CD4-positive, alpha-beta T cell treated with Interleukin-21 for 1 hour (primary cell): Measurements from ENCODE around the gene TMTC1.

Source experiments
- DNase-seq: peaks from one replicate; pipeline ENCODE4 v3.0.0-alpha.2; 2020

Gene TMTC1

DNA sequence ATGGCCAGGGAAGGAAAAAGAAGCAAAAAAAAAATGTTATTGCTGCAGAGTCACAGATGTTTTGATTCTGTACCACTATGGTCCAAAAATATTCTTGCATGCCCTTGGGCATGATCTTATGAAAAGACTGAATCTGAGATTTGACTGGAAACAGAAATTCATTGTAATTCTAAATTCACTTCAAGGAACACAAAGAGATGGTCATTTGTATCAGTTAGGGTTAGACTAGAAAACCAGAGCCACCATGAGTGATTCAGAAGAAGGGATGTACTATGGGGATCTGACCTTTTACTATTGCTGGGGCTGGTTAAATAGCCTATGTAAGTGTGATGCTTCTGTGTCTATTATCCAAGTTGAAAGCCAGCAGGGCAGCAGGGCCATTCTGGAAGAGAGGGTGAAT, 5.2 kb downstream of the TMTC1 start:
- no peak for DNase-seq

DNA sequence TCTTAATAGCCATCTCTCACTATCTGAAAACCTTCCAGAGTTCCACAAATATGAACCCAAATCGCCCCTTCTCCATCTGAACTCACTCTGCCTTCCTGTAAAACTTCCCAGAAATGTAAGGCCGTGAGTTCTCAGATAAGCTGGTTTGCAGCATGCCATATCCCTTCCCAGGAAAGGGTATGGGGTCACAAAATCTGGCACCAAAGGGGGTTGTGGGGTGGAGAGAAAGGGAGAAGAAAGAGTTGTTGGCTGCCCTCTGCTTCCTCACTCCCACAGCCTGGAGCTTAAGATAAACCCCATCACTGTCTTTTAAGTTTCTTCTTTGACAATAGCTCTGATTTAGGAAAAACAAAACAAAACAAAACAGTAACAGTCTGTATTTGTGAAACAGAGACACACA, 10.7 kb downstream of the TMTC1 start:
- no peak for DNase-seq

DNA sequence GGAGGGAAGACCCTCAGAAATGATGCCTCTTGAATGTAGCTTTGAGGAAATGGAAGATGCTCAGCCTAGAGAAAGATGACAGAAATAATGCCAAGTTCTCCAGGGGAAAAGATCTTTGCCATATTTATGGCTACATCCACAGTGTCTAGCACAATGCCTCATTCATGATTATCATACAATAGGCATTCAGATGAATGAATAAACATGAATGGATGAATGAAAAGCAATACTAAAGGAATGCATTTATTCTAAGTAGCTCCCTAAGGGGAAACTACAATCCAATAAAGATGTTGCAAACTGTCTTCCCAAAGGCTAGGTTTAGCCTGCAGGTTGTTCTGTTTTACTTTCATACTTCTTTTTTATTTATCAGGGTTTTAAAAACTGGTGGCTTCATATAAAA, 12.0 kb downstream of the TMTC1 start:
- no peak for DNase-seq

DNA sequence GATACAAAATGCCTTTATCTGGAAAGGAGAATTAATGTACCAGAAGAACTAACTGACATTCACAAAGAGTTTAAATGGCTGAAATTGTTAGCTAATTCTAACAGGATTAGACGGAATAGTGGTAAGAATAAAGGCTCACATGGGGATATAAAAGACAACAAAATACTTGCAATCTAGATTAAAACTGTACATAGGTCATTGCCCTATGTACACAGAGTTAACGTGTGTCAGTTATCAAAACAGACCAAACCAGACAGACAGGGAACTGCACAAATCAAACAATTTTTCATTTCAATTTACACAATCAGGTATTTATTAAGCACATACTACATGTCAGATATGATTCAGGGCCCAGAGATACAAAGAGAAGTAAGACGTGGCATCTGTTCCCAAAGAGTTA, 12.6 kb downstream of the TMTC1 start:
- DNase-seq, result no peak

DNA sequence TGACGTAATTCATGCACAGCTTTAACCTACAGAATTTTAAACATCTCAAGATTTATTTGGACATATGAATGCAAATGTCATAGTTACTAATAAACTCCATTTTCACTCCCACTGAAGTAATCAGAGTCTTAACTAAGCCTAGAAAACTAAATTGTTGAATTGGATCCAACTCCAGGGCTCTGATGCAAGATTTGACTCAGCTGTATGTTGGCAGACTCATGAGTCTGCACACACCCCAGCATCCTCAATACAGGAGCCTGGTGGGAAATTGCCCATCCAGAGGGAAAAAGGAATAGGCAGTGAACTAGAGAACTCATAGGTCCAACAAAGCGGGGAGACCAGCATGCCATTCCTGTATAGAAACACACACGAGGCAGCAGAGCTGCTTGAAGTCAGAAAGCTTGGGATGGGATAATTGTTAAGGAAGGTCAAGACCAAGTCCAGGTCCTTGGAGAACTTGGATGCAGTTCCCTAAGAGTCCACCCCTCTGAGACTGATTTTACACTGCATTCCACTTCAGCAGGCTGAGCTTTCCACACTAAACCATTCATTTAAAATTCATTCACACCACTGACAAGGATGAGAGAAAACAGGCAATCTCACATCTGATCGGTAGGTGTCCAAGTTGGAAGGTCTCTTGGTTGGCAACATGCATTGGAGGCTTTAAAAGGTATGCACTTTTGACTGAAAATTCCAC, 14.4 kb downstream of the TMTC1 start:
- no peak for DNase-seq

DNA sequence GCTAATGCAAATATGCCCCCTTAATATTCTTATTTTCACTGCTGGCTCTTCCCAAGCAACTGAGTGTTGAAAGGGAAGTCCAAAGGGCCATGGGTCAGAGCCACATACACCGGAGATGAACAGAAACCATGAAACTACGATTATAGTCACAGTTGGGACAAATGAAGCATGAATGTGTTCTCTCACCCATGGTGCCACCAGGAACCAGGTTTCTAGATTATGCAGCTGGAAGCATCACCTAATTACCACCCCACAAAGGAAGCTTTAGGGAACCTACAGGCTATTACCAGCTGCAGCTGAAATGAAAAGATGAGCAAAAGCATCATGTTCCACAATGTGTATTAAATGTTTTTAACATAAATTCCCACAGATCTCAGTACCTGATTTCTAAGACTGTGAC, 15.4 kb downstream of the TMTC1 start:
- DNase-seq, result no peak

DNA sequence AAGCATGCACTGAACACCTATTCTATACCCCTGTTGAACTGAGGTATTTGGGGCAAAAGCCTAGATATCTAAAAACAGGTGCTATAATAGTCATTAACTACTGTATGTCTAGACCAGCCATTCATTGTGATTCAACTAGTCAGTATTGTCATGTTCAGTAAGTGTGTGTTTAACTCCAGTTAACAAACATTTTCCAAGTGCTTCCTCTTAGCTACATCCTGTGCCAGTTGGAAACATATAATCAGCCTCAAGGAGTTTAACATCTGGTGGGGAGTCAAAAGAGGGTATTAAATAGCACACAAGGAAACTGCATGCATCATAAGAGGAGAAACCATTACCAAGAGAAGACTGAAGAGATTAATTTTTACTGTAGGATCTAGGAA, 20.4 kb downstream of the TMTC1 start:
- no peak for DNase-seq

DNA sequence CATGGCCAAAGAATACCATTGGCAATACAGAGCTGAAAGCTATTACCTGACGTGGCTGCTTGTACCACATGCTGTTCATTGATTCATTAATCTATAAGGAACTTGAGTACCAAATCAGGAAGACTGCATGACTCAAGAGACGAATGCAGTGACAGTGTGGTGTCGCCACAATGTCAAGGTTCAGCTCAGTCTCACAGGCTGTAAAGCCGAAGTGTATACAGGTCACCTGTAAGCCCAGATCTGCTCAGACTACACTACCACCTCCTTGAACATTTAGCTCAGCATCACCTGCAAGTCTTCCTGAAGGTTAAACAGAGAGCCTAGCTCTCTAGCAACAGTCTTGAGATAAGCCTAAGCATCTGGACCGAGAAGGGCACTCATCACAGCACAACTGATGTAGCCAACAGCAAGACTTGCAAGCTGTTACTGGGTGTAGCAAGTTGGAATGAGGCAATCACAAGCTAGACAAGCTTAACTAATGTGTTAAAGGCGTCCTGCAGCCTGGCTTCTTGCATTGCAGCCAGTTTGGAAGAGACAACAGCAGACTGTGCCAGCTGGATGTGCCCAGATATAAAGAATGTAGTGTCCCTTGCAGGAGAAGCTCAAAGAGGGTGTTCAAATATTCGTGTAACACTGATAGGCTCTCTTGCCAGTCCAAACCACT, 21.0 kb downstream of the TMTC1 start:
- no peak for DNase-seq

DNA sequence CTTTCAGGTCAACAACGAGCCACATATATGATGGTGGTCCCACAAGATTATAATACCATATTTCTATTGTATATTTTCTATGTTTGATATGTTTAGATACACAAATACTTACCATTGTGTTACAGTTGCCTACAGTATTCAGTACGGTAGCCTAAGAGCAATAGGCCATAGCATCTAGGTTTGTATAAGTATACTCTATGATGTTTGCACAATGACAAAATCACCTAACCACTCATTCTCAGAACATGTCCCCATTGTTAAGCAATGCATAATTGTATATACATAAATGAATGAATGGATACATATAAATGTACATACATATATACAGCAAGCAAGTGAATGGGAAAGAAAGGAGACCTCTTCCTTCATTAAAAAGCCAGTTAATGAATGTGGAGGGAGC, 23.8 kb downstream of the TMTC1 start:
- no peak for DNase-seq

DNA sequence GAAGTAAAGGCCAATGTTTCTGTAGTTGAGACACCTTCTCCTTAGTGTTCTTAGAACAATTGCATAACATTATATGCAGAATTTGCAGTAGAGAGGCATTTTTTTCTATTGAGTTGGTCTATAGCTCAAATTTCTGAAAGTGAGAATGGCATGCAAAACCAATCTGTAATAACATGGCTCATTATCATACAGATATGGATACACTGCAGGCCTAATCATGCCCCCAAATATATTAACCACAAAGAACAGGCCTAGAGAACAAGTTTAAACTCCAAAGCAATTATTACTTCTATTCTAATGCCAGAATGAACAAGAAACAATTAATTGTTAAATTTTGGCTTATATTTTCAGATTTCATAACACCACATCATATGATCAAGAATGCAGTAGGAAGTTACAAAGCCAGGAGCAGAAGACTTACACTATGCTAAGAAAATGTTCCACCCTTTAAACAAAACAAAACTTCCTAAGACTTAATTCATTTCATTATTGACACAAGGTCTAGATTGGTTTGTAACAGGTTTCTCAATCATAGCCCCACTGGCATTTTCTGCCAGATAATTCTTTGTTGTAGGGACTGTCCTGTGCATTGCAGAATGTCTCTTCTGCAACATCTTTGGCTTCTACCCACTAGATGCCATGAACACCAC, 26.9 kb downstream of the TMTC1 start:
- no peak for DNase-seq

DNA sequence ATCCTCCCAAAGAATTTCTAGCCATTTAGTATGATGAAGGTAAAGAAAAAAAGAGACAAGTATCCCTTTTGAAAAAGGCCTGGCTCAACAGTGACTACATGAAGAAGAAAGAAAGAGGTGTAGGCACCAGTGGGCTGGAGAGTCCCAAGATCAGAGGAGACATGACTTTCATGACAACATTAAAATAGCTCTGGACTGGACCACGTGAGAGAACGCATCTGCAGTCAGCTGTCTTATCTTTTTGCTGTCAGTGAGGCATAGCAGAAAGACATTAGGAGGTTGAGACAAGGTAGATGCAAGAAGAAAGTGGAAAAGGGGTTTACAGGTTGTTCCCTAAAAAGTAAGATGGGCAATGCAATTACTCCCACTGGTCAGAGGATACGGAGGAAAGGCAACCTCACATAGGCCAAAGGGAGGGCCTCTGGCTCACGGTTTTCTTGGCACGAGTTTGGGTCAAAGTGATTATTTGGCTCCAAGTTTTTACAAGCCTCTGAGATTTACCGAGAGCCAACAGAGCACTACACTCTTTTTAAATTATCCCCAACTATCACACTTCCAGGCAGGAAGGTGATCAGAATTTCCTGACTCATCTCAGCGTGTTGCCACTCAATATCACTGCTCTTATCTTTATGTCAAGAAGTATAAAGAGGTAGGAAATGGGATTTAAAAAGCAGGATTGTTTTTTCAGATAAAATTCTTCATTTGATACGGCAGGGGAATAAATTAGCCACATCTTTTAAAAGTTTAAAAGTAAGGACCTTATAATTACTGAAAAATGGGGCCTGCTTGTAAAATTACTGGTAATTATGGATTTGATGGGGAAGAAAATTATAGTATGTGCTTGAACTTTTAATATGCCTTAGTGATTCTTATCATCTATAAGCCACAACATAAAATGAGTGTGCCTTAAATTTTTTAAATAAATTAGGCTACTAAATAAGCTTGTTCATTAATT, 29.2 kb downstream of the TMTC1 start:
- no peak for DNase-seq

DNA sequence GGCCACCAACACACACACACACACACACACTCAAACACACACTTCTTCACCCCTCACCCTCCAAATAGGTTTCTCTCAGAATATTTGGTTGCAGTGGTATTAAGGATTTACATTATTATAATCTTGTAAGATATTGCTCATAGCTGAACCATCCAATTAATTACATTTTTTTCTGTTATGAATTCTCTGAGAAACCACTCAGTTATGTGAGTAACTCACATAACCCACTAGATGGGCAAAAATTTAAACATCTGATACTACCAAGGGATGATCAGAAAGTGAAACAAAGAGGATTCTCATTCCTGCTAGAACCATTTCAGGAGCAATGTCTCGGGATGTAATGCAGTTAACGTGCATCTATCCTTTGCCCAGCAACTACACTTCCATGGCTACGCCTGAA, 31.6 kb downstream of the TMTC1 start:
- no peak for DNase-seq

DNA sequence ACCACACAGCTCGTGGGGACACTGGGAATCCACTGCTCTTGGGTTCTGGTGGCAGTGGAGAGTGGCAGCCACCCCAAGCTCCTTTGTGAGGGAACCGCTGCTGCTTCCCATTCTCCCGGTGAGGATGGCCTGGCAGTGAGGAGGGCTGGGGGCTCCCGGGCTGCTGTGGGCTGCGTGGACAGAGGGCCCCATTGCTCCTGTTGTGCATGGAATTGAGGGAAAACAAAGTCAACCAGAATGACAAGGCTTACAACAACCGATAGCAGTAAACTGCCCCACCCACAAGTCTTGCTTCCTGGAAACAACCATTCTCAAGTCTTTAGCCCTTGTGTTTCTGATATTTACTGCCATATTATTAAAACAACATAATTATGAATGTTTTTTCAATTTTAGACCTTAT, 32.1 kb downstream of the TMTC1 start:
- no peak for DNase-seq

DNA sequence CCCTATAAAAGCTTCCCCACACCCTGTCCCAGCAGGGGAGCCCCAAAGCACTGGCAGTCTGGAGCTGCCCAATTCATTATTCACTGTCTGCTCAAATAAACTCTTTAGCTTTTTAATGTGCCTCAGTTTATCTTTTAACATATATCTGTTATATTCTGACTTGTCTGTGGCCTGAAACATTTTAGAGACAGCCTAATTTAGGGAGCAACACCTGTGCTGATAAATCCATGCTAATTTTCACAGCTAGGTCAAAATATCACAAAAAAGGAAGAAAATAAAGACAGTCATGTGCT, 32.9 kb downstream of the TMTC1 start:
- DNase-seq, result no peak

DNA sequence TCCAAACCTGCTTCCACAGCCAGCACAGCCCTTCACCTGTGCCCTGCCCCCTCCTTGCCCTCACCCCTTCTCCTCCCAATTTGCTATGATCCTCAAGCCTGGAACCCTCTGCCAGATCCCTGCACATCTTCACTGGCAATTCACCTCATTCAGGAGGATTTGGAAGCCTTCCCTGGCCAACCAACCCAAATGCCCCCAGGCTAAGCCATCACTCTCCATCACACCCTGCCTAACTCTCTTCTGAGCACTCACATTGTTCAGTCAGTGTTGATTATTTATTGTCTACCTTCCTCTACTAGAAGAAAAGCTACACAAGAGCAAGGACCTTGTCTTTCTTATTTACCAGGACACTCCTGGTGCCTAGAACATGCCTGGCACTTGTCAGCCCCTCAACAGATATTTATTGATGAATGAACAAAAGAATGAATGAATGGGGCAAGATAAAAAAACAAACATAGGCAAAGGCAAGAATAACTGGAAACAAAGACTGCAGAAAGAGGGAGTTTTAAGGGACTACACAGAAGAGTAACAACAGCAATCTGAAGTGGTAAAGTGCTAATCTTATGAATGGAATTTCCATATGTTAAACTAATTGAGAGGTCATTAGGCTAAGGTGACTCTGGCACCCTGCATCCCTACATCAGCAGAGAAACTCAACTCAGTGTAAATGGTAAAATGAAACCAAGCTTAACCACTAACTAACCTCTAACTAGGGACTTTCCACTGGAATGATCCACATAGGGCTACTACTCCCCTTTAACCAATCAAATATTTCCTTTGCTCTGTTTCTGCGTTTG, 33.4 kb downstream of the TMTC1 start:
- no peak for DNase-seq

DNA sequence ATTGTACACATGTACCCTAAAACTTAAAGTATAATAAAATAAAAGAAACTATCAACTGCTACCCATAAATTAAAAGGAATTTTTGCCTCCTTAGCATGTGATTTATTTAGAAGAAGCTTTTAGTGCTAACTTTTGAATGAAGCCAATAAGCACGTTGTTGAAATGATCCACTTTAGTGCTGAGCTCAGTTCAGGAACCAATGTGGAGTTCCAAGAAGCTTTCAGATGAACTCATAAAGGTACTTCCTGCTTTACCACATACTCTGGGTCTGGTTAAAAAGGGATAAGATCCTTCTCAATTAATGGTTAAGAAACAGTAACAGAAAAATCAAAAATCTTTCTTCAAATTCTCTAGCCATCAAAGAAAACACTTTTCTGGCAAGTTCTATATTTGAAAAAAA, 39.4 kb downstream of the TMTC1 start:
- no peak for DNase-seq

DNA sequence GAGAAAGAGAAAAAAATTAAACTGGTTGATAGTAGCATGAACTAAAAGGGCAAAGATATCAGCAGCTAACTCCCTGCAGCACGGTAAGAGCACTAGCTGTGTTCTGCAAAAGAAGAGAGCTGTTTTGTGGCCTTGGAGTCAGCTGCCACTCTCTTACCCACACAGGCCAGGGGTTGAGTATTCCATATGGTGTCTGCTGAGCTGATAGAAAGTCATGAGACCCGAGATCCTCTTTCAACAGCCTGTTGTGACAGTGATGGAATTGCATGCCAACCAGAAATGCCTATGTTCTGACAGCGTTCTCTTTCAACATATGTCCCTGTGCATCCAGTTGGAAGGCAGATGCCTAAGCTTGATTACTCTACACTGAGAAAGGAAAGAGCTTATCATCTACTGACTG, 39.9 kb downstream of the TMTC1 start:
- no peak for DNase-seq

DNA sequence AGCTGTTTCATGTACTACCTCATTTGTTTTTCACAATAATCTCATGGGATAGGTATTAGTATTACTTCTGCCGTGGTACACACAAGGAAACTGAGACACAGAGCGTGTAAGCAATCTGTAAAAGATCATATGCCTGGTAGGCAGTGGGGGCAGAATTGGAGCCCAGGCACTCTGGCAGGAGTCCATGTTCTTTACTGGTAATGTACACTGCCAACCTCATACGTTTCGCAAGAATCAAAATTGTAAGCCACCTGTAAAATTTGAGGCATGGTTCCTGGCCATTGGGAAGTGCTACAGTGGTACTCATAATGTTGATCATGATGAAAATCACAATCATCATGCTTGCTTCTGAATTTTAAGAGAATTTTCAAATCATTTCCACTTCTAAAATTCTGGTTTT, 40.7 kb downstream of the TMTC1 start:
- no peak for DNase-seq

DNA sequence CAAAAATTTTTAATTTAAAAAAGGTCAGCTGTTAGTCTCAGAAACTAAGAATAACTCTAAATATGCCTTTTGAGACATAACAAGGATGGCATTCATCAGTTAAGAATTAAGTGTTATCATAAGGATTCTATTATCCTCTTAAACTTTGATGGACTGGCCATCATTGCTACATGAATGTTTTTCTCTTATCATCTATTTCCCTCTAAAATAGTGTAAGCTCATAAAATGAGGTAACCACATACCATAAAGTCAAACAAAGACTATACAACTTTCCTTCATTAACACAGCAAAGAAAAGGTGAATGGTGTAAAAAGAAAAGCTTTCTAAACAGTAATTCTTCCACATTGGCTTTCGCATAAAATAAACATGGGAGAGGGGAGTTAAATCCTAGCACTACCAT, 41.1 kb downstream of the TMTC1 start:
- no peak for DNase-seq

DNA sequence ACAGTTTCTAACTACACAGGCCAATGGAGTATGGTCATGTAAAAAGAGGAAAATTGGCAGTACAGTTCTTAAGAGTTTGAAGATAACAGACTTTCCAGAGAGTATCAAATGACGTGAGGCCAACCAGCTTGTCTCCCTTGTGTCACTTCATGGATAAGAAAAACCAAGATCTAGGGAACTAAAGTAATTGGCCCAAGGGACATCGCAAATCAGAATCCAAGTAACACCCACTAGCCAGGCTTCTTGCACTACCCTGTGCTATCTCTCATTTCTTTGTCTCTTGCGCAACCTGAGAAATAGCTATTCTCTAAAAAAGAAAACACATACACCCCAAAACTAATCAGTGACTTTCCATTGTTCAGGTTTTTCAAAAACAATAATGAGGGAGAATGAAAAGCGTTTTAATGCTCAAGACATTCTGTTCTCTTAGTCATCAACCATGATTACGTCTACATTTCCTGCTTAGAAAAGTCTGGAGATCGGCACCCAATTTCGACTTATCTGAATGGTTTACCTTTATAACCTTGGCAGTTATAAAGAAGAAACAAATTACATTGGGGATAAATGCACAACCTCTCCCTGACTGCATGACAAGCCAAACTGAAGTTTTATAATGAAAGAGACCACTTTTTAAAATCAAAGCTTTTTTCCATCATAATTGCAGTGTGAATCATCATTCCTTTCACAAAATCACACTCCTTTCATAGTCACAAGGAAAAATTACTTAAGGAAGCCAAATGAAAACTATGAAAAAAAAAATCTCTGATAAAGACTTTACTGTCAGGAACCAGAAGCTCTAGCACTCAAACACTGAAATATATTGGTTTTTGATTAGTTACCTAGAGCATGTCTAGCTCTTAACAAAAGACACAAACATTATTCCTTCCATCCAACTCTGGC, 42.1 kb downstream of the TMTC1 start:
- DNase-seq, result no peak

DNA sequence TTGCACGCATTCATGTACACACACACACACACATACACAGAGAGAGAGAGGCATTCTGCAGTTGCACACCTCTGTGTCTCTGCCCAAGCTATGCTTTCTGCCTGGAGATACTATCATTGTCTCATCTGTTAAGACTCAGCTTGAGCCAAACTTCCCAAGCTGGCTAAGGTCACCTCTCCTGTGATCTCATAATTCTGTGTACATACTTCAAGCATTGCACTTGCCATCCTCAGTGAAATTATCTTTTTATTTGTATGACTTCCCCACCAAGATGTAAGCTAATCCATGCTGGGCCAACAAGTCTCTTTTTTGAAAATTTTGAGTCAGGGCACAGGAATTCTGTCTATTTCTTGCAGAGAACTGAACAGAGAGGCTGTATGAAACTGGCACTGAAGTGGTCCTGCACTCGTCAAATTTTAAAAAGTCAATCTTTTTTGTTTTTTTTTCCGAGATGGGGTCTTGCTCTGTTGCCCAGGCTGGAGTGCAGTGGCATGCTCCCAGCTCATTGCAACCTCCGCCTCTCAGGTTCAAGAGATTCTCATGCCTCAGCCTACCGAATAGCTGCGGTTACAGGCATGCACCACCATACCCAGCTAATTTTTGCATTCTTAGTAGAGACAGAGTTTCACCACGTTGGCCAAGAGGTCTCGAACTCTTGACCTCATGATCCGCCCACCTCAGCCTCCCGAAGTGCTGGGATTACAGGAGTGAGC, 44.3 kb downstream of the TMTC1 start:
- DNase-seq, result no peak
